Measurements from ENCODE around the gene KLHL33. TPM values are rescaled to one million over a fixed set of nuclear protein-coding genes. Genes with fewer than 3 reads are reported as not detected.
"Not testable (repeated sequence)": the region's sequence is repeated elsewhere in the genome, so short reads cannot be mapped to it uniquely, and the experiment has no call there.

KLHL33 gene
- total RNA-seq, 2 donors from 2014 or later: 0.52 to 1.2 TPM

DNA sequence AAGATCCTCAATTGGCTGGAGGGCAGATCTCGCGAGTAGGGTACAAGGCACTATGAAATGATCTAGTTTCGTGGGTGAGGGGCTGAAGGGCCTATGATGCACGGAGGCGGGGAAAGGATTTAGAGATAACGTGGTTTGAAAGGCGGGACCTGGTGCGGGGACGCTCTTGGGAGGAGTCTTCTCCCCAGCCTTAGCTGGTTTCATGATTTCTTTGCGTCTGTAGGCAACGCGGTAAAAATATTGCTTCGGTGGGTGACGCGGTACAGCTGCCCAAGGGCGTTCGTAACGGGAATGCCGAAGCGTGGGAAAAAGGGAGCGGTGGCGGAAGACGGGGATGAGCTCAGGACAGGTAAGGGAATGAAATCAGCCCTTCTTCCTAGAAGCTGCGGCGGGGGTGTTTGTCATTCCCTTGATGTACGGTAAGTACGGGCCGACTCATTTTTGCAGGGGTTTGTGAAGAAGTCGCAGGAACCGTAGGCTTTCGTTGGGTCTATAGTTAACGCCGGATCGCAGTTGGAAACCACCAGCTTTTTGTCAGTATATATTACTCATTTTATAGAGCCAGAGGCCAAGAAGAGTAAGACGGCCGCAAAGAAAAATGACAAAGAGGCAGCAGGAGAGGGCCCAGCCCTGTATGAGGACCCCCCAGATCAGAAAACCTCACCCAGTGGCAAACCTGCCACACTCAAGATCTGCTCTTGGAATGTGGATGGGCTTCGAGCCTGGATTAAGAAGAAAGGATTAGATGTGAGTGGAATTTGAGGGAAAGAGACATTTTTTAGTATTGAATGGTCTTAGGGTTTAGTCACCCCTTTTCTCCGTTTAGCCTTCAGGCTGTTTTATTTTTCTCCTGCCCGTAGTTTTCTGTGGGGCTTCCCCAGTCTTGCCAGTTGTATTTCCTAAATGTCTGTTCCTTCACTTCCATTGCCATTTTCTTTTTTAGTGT lies 19.7 kb upstream of the KLHL33 start:
- no peak for DNase-seq (ENCODE audit: low spot score)
- intact Hi-C loops (cut with DNase I): loop anchor here in 1 of 2 donors (10.0 kb wide), 2 partner anchors 121 to 509 kb away; partner anchors contain the start of gene CCNB1IP1

DNA sequence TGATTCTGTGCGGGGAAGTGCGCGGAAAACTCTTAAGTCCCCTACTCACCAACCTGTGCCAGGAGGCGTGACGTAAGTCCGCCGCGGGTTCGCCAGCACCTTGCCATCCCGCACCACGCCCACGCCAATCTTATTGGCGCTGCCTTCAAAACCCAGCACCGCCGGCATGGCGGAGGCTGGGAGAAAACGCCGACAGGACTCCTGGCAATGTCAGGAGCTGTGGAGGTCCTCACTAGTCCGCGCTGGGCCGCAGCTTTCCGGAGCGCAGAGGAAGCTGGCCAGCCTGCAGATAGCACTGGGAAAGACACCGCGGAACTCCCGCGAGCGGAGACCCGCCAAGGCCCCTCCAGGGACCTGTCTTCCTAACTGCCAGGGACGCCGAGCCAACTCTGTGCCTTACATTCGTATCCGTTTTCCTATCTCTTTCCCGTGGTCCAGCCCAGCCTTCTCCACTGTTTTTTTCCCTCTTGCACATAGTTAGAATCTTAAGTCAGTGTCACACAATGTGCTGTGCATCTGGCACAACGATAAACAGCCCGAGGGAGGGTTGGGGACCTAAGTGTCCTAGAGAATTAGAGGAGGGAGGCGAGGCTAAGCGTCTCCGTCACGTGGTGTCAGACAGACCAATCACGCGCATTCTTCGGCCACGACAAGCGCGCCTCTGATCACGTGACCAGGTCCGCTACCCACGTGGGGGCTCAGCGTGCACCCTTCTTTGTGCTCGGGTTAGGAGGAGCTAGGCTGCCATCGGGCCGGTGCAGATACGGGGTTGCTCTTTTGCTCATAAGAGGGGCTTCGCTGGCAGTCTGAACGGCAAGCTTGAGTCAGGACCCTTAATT lies 18.8 kb upstream of the KLHL33 start, which contains the start of the genes APEX1 and OSGEP:
APEX1 (plus strand) TSS at position 711 of the 839 bp plus-strand sequence. CDS start 420 bp downstream, outside the sequence.
OSGEP (minus strand) TSS at position 297 of the 839 bp plus-strand sequence; CDS start at position 168, 129 bp downstream.
- intact Hi-C loops (cut with DNase I): loop anchor here in 1 of 2 donors (10.0 kb wide), 2 partner anchors 120 to 510 kb away; partner anchors contain the start of gene CCNB1IP1
- DNase-seq (ENCODE audit: low spot score): peak; percentile 100

DNA sequence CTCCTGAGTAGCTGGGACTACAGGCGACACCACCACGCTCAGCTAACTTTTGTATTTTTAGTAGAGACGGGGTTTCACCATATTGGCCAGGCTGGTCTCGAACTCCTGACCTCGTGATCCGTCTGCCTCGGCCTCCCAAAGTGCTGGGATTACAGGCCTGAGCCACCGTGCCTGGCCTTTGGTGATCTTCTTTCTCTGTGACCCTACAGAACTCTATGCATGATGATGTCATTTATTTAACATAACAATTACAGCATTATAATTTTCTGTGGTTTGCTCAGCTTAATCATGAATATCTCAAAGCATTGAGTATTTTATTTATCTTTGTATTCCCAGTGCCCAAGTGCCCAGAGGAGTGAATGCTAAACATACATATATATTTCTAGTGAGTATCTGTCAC lies 16.9 kb upstream of the KLHL33 start:
- not testable (repeated sequence) for DNase-seq (ENCODE audit: low spot score)
- intact Hi-C loops (cut with DNase I): loop anchor here in 1 of 2 donors (10.0 kb wide), 2 partner anchors 118 to 512 kb away; partner anchors contain the start of gene CCNB1IP1

DNA sequence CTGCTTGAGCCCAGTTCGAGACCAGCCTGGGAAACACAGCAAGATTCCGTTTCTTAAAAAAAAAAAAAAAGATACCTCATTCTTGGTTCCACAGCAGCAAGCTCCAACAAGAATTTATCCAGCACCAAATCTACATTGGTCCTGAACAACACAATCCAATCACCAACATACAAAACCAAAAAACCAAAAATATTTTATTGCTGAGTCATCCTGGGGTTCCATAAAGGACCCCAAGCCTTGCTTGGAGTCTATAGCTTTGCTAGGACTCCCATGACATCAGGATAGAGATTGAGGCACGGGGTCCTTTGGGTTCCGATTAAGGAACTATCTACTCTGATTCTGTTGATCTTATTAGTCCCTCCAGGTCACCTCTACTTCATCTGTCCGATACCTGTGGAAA lies 10.9 kb upstream of the KLHL33 start:
- DNase-seq (ENCODE audit: low spot score): no peak
- intact Hi-C loops (cut with DNase I): no loop called here

DNA sequence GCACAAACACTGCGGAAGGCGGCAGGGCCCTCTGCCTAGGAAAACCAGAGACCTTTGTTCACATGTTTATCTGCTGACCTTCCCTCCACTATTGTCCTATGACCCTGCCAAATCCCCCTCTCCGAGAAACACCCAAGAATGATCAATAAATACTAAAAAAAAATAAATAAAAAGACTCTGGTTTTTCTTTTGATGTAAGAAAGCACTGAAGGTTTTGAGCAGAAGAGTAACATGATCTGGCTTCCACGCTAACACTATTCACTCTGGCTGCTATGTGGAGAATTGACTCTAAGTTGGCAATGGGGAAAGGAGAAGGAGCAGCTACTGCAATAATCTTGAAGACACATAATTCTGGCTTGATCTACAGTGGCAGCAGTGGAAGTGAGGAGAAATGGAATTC lies 7.7 kb upstream of the KLHL33 start:
- intact Hi-C loops (cut with DNase I); DNase-seq (ENCODE audit: low spot score): not testable (repeated sequence)

DNA sequence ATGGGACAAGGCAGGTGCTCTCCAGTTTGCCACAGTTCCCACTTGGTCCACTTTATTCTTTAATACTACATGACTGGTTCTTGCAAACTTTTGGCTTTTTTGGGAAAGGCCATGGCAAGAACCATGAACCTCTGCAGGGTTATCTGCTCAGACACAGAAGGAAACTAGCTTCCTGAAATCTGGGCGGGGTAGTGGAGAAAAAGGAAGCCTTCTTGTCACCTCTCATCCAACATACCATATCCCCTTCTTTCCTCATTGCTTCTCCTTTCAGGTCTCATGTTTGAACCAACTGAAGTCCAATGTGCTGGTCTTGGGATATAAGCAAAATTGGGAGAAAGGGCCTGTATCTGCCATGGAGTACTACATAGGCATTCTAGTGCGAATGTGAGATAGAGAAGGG lies 5.5 kb upstream of the KLHL33 start:
- no peak for DNase-seq (ENCODE audit: low spot score)
- intact Hi-C loops (cut with DNase I): no loop called here

DNA sequence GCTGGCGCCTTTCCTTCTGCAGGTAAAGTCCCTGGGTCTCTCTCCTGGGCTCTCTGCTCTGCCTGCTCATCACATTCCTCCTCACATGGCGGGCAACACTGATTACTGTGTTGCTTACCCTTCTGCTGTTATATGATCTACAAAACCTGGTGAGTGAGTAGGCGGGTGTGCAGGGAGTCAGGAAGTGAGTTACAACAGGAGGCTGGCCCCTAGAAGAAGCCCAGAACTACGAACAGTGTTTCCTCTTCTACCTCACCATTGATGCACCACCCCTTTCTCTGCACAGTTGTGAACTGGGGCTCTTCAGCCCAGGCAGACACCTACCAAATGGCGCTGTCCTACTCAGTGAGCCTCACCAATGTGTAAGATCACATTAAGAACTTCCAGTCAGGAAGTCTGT lies 4.9 kb upstream of the KLHL33 start:
- no peak for DNase-seq (ENCODE audit: low spot score)
- intact Hi-C loops (cut with DNase I): no loop called here

DNA sequence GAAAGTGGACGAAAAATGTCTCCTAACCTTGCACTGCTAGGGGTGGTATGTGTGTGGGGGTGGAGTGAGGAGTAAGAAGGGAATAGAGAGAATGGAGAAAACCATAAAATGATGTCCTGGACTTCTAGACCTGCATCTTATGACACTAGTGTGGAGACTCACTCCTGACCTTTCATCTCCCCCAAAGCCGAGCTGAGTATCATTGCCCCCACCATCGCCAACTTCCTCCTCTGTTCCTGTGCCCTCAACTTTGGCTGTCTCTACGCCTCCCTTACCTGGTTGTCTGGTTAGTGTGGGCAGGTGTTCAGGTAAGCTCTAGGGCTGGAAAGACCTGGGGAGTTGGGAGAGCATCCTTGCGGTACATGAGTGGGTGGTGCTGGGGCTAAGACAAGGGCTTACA lies 4.5 kb upstream of the KLHL33 start:
- intact Hi-C loops (cut with DNase I): no loop called here
- no peak for DNase-seq (ENCODE audit: low spot score)

DNA sequence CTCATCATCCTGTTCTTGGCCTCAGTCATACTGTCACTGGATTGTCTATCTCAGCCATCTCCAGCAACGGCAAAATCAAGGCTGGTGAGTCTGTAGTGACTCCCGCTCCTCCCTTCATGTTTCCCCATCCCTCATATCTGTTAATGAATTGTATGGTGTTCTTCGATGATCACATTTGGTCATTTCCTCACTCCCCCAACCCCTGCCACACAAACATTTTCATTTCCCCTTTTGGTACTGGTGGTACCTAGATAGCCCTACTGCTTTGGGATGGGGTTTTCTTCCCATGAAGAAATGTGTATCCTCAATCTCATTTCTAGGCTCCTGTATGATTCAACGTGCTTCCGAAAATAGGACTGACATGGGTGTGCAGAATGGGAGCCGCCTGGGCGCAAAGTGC lies 2.7 kb upstream of the KLHL33 start:
- no peak for DNase-seq (ENCODE audit: low spot score)
- intact Hi-C loops (cut with DNase I): no loop called here

DNA sequence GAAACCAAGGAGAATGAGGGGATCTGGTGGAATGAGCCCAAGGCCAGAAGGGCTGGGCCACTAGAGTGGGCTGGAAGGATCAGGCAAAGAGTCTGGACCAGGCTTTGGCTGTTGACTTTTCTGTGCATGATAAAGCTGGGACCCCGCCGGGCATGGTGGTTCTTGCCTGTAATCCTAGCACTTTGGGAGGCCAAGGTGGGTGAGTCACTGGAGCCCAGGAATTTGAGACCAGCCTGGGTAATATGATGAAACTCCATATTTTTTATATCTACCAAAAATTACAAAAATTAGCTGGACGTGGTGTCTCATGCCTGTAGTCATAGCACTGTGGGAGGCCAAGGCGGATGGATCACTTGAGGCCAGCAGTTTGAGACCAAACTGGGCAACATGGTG lies 393 bp upstream of the KLHL33 start:
- intact Hi-C loops (cut with DNase I): no loop called here
- no peak for DNase-seq (ENCODE audit: low spot score)

DNA sequence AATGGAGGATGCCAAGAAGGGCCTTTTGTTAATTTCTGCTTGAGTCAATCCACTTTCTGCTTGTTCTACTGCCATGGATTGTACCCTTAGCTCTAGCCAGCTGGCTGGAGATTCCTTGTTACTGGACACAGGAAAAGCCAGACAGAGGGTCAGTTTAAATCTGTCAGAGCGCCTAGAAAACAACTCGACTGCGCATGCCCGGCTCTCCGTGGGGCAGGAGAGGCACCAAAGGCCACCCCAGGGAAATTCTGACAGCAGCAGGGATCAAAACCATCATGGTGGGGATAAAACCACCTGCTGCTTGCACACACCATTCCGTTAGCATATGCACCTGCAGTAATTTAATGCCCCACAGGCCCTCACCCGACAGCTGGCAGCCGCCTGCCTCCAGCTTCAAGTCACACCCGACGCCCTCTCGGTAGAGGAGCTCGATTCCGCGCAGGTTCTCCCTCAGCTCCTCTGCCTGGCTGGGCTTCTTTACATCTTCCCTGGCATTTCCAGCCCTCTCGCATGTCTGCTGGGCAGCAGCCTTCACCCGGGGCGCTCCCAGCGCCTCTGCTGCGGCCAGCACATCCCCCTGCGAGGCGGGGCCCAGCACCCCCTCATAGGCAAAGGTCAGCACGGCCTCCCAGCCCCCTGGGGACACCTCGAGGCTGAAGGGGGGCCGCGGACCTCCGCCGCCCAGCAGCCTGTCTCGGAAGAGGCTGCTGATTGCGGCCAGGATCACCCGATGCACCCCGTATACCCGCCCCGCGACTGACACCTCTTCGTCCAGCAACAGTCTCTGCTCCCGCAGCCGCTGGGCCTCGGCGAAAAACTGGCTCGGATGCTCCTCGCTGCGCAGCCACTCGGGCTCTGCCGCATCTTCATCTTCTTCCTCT lies 1.0 kb downstream of the KLHL33 start:
- peak; percentile 91 for DNase-seq (ENCODE audit: low spot score)
- intact Hi-C loops (cut with DNase I): no loop called here

DNA sequence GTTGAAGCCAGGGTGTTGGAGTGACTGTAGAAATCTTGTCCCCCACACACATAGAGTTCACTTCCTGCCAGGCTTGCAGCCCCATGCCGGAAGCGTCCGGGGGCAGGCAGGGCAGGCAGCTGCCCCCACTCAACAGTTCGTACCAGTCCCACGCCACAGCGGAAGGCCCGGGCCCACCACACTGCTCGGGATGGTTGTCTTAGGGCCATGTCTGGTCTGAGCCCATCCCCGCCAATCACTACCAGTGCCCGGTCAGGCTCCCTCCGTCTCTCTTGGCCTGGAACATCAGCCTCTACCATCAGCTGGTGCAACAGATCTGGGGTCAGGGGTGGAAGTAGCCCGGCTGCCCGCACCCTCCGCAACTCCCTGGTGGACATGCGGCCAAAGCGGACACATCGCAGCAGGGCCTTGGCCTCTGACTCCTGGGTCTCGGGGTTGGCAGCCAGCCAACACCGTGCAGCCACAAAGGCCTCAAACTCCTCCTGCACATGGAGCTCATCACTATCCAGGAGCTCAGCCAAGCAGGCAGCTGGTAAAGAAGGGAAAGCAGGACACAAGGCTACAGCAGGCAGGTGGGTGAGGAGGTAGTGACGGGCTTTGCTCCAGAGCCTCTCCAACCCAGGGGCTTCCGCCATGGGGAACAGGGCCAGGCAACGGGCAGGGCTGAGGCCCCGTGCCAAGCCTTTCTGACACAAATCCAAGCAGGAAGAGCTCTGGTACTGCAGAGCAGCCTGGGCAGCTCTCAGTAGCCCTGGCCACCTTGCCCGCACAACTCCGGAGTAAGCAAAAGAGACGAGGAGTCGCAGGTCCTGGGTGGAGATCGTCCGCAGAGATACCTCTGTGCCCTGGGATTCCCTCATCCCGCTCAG lies 5.9 kb downstream of the KLHL33 start:
- intact Hi-C loops (cut with DNase I): no loop called here
- DNase-seq (ENCODE audit: low spot score): no peak

DNA sequence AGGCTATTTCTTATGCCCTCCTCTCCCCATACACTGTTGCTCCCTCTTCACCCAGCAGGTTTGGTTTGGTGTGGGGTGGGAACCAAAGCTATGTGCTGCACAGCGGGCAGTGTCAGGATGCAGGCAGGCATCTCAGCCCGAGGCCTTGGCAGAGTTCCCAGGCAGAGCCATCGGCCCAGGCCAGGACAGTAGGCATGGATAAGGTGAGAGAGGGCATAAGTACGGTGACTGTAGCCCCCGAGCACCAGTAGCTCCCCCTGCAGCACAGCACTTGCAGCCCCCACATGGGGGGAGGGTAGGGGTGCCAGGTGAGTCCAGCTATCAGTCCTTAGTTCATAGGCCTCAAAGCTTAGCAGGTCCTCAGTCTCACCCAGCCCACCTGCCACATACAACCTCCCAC lies 7.2 kb downstream of the KLHL33 start:
- no peak for DNase-seq (ENCODE audit: low spot score)
- intact Hi-C loops (cut with DNase I): no loop called here

DNA sequence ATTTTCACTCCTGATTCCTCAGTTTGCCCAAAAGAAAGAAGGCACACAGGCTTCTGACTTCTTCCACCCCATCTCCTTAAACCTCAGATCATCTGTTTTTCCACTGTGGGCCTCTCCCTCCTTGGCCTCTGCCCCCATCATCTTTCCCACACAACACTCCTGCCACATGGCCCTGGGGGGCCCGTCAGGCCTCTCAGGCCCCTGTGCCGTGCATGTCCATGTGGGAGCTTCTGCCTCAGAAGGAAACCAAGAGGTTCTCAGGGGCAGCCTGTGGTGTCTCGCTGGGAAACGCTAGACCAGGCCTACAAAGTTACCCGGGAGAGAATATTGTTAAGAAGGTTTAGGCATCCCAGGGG lies 8.0 kb downstream of the KLHL33 start:
- no peak for DNase-seq (ENCODE audit: low spot score)
- intact Hi-C loops (cut with DNase I): no loop called here

DNA sequence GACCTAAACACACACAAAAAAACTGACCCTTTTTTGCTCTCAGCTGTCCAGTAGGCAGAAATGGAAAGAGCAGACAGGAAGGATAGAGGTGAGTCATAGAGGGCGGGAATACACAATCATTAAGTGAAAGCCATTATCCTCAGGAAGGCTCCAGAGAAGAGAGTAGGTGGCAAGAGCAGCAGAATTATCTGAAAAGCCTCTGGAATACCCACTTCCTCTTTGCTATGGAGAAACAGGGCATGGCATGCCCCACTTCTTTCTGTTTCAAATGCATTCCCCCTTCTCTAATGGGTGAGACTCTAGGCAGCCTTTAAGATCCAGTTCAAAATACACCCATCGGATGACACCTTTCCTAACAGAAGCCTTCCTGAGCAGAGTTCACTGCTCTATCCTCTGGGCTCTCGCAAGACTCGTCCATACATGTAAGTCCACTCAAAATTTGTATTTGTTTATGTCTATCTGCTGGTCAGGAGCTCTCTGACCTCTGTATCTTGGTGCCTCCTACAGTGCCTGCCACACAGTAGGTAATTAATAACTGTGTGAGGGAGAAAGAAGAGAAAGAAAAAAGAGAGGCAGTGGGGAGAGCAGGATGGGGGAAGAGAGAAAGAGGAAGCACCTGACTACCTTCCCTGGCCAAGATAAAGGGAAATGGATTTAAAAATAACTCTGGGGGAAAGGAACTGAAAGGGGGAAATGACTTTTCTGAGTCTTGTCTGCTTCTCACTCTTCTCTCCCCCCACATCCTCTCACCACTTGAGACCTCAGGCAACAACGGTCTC lies 8.5 kb downstream of the KLHL33 start:
- DNase-seq (ENCODE audit: low spot score): no peak
- intact Hi-C loops (cut with DNase I): no loop called here

DNA sequence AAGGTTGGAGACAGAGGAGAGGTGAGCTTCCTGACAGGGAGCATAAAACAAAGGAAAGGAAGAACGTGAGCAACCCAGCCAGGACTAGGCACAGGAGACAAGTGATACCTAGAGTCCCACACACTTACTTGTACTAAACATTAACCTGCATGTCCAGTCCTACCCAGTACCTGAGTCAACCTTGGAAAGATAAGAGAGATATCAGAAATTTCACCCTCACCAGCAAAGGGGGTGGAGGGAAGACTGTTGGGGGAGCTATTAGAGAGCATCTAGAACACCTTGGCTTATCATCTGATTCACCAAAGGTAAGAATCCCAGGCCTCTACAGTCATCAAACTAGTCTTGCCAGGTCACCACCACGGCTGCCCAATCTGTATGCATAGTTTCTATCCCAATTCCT lies 11.1 kb downstream of the KLHL33 start:
- intact Hi-C loops (cut with DNase I): no loop called here
- DNase-seq (ENCODE audit: low spot score): no peak

DNA sequence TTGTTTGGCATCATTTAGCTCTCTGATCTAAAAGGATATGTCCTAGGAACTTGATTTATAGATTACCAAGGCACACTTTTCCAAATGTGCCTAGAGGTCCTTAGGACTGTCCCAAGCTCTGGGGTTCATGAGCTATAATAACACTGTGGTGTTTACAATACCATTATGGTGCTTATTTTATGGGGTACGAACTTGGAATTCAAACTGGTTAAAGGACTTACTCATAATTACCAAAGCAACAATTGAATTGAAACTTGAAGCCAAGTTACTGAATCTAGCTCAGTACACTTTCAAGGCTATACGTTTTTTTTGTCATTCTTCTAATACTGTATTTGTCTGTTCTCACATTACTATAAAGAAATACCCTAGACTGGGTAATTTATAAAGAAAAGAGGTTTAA lies 13.1 kb downstream of the KLHL33 start:
- DNase-seq (ENCODE audit: low spot score): no peak
- intact Hi-C loops (cut with DNase I): no loop called here
